Vagina (tissue), 2 donors: Measurements from ENCODE around the gene LRP2.

Source experiments
- POLR2A ChIP-seq, 2 donors: fragments of 450-650 bp; IDR thresholded peaks; one replicate each; pipeline ENCODE4 v1.6.1; 2017; ENCODE audit warnings: antibody characterized with exemption in 2 of 2, mild to moderate bottlenecking in 2 of 2, moderate library complexity in 2 of 2
- TF ChIP-seq, protein P1 (sequence below), 3 experiments: fragments of 450-650 bp in 2 of 3; fragments of 200-600 bp in 1 of 3; sonication (generic) in 1 of 3; IDR thresholded peaks; one replicate each; pipeline ENCODE4 v1.5.1; 2017 to 2019; ENCODE audit warnings: antibody characterized with exemption in 3 of 3, mild to moderate bottlenecking in 2 of 3, moderate library complexity in 2 of 3

DNA sequence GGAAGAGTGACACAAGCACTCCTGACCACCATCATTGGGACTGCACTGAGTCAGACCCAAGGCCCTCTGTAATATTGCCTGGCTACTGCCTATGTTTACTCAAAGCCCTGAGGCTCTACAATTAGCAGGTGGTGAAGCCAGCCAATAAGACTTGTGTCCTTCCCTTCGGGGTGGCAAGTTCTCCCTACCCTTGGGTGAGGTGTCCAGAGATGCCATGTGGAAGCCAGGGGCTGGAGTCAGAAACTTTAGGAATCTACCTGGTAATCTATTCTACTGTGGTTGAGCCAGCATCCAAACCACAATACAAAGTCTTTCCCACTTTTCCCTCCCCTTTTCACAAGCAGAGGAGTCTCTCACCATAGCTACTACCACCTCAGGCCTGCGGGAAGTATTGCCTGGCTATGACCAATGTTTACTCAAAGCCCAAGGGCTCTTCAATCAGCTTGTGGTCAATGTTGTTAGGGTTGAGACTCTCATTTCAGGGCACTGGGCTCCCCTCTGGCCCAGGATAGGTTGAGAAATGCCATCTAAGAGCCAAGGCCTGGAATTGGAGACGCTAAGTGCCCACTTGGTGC lies 275.4 kb downstream of the LRP2 start:
- TF ChIP-seq, protein P1, sequence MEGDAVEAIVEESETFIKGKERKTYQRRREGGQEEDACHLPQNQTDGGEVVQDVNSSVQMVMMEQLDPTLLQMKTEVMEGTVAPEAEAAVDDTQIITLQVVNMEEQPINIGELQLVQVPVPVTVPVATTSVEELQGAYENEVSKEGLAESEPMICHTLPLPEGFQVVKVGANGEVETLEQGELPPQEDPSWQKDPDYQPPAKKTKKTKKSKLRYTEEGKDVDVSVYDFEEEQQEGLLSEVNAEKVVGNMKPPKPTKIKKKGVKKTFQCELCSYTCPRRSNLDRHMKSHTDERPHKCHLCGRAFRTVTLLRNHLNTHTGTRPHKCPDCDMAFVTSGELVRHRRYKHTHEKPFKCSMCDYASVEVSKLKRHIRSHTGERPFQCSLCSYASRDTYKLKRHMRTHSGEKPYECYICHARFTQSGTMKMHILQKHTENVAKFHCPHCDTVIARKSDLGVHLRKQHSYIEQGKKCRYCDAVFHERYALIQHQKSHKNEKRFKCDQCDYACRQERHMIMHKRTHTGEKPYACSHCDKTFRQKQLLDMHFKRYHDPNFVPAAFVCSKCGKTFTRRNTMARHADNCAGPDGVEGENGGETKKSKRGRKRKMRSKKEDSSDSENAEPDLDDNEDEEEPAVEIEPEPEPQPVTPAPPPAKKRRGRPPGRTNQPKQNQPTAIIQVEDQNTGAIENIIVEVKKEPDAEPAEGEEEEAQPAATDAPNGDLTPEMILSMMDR (IDR thresholded peaks at IDR 0.05) = no peak
- no peak for TF ChIP-seq POLR2A (IDR thresholded peaks at IDR 0.05)
